Activated B cell treated with CpG ODN at 0.5 μM for 24 hours (primary cell): ENCODE data around the gene SRPK3. TPM values are rescaled to one million over a fixed set of nuclear protein-coding genes. Genes with fewer than 3 reads are reported as not detected.
"Not testable (repeated sequence)": the region's sequence is repeated elsewhere in the genome, so short reads cannot be mapped to it uniquely, and the experiment has no call there.

ENCODE experiments used
- ATAC-seq: fragments of 200-7000 bp; cut with Tn5 transposase; one replicate; pipeline ENCODE4 v1.10.0; 2021; ENCODE audit warnings: low read depth, mild to moderate bottlenecking, moderate library complexity
- CTCF ChIA-PET: fragments of 350-600 bp; sonication (Branson Sonifier 250); formaldehyde crosslinking; loops from one replicate; lab custom pipeline; 2021; ENCODE audit warnings: antibody characterized with exemption; lab: Charles Lee
- POLR2A ChIA-PET: fragments of 350-600 bp; sonication (Branson Sonifier 250); formaldehyde crosslinking; loops from one replicate; lab custom pipeline; 2021; ENCODE audit warnings: antibody characterized with exemption; lab: Charles Lee
- DNase-seq: peaks from one replicate; pipeline ENCODE4 v3.0.0; 2022
- H3K27ac Mint-ChIP-seq: one replicate; pipeline ENCODE4 v1.8.0; 2020; ENCODE audit warnings: mixed read lengths
- H3K27me3 Mint-ChIP-seq: one replicate; pipeline ENCODE4 v1.8.0; 2021; ENCODE audit warnings: mixed read lengths
- H3K36me3 Mint-ChIP-seq: one replicate; pipeline ENCODE4 v1.8.0; 2021; ENCODE audit warnings: low read depth, mixed read lengths
- H3K4me1 Mint-ChIP-seq: one replicate; pipeline ENCODE4 v1.8.0; 2021; ENCODE audit warnings: mixed read lengths
- H3K4me3 Mint-ChIP-seq: one replicate; pipeline ENCODE4 v1.8.0; 2020; ENCODE audit warnings: mild to moderate bottlenecking, mixed read lengths
- H3K9me3 Mint-ChIP-seq: one replicate; pipeline ENCODE4 v1.8.0; 2020; ENCODE audit warnings: mixed read lengths
- intact Hi-C: fragments of 100-400 bp; cut with micrococcal nuclease; formaldehyde crosslinking; loops from one replicate; pipeline ENCODE4 v1.15.1; 2024
- total RNA-seq: library from RNA; stranded (reverse); gene quantifications from 2 replicates; pipeline ENCODE4 v1.2.3, GENCODE V29; 2022
- TF ChIP-seq, protein P1 (sequence below): fragments of 200-600 bp; IDR thresholded peaks from one replicate; pipeline ENCODE4 v1.8.0; 2022; ENCODE audit warnings: antibody characterized with exemption, mild to moderate bottlenecking

The SRPK3 gene
- total RNA-seq, 1 donor from 2014 or later: not detected

DNA sequence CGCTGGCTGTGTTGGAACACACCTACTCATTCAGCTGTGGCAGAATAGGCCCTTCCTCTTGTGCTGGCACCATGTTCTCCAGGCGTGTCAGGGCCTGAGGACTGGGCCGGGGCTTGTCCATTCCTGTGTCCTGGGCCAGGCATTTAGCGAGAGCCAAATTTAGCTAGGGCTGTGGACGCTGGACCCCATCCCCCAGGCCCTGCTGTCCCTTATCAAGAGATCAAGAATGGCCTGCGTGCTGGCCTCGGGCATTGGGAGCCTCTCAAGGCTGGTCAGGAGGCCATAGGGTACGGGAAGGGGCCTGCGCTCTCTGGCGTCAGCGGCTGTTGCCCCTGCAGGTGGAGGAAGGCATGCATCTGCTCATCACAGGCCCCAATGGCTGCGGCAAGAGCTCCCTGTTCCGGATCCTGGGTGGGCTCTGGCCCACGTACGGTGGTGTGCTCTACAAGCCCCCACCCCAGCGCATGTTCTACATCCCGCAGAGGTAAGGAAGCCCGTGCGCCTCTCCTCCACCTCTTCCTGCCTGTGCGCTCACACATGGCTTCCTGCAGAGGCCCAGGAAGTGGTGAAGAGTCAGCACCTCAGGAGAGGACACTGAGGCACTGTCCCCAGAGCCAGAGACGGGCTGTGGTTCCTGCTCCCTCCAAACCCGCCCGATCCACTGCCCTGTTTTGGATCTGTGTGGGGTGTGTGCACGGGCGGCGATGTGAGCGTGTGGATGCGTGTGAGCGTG, 40.9 kb upstream of the SRPK3 start:
- no peaks in the 10 kb centered on the region for H3K9me3 Mint-ChIP-seq

DNA sequence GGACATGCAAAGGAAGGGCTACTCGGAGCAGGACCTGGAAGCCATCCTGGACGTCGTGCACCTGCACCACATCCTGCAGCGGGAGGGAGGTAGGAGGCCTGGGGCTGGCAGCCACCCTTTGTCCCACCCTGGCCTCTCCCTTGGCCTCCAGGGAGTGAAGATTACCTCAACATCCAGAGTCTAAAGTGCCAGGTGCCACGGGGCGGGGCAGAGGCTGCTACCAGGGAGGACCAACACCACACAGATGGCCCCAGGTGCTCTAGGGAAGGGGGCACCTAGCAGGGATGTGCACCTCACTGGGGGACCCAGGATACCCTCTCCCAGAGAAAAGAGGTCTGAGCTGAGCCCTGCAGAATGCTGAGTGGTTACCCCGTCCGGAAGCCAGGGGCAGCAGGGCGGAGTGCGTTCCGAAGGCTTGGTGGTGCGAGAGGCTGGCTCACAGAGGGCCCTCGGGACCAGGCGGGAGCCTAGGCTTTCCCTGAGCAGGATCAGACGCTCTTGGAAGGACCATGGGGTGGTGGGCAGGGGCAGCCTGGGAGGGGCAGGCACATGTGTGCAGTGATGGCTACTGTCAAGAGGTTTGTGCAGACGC, 40.1 kb upstream of the SRPK3 start:
- TF ChIP-seq, protein P1, sequence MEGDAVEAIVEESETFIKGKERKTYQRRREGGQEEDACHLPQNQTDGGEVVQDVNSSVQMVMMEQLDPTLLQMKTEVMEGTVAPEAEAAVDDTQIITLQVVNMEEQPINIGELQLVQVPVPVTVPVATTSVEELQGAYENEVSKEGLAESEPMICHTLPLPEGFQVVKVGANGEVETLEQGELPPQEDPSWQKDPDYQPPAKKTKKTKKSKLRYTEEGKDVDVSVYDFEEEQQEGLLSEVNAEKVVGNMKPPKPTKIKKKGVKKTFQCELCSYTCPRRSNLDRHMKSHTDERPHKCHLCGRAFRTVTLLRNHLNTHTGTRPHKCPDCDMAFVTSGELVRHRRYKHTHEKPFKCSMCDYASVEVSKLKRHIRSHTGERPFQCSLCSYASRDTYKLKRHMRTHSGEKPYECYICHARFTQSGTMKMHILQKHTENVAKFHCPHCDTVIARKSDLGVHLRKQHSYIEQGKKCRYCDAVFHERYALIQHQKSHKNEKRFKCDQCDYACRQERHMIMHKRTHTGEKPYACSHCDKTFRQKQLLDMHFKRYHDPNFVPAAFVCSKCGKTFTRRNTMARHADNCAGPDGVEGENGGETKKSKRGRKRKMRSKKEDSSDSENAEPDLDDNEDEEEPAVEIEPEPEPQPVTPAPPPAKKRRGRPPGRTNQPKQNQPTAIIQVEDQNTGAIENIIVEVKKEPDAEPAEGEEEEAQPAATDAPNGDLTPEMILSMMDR: no peak
- POLR2A ChIA-PET: no interaction called here
- Mint-ChIP-seq H3K9me3 (no peaks in the 10 kb centered on the region), H3K4me3 (peak overlapping the region; percentile 38), H3K27ac (no peak overlapping the region), H3K27me3 (no peaks in the 10 kb centered on the region), H3K36me3 (peaks cover 9% of the 10 kb centered on the region), H3K4me1 (peaks cover 36% of the 10 kb centered on the region)
- DNase-seq: no peak
- intact Hi-C loops: no loop called here
- CTCF ChIA-PET: no interaction called here
- ATAC-seq: no peak

More for the DNA sequence above, 40.9 kb upstream of the SRPK3 start:
- H3K4me3 Mint-ChIP-seq: no peak overlapping the region
- ChIA-PET POLR2A (no interaction called here), CTCF (no interaction called here)
- no peak overlapping the region for H3K27ac Mint-ChIP-seq
- DNase-seq: no peak
- H3K27me3 Mint-ChIP-seq: no peaks in the 10 kb centered on the region
- H3K36me3 Mint-ChIP-seq: peaks cover 14% of the 10 kb centered on the region
- TF ChIP-seq, protein P1: no peak
- intact Hi-C loops: no loop called here
- H3K4me1 Mint-ChIP-seq: peaks cover 39% of the 10 kb centered on the region
- no peak for ATAC-seq

DNA sequence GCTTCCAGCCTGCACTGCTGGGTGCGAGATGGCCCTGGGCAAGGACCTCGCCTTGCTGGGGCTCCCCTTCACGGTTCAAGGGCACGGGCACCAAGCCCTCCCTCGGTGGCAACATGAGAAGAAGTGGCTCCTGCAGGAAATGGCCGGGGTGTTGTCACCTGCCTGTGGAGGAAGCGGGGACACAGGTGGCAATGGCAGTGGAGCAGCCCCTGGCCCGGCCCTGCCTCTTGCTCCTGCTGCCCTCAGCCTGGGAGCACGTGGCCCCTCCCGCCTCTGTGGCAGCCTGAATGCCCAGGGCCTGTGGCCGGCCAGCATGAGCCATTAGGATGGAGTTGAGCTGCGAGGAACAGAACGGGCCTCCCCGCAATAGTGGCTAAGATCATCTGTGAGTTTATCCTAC, 39.4 kb upstream of the SRPK3 start:
- intact Hi-C loops: no loop called here
- CTCF ChIA-PET: no interaction called here
- no peak overlapping the region for H3K4me3 Mint-ChIP-seq

DNA sequence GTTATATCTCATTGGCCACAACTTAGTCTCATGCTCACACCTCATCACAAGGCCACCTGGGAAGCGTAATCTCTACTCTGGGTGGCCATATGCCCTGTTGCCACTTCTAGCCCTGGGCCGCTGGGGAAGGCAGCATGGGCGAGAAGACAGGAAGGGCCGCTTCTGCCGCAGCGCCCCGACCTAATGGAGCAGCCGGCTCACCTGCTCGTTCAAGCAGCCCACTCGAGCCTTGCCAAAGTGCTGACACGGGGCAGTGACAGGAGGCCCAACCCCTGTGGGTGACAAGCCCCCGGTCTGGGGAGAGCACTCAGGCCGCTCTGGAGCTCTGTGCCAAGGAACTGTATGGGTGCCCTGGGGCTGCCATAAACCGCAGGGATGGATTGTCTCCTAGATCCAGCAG, 38.7 kb upstream of the SRPK3 start:
- intact Hi-C loops, H3K36me3 Mint-ChIP-seq, H3K9me3 Mint-ChIP-seq, H3K27me3 Mint-ChIP-seq, DNase-seq, CTCF ChIA-PET, H3K4me3 Mint-ChIP-seq, H3K27ac Mint-ChIP-seq, ATAC-seq, POLR2A ChIA-PET: not testable (repeated sequence)
- peaks cover 36% of the 10 kb centered on the region for H3K4me1 Mint-ChIP-seq

More for the DNA sequence above, 39.4 kb upstream of the SRPK3 start:
- no peaks in the 10 kb centered on the region for H3K9me3 Mint-ChIP-seq
- peaks cover 36% of the 10 kb centered on the region for H3K4me1 Mint-ChIP-seq
- H3K36me3 Mint-ChIP-seq: peaks cover 9% of the 10 kb centered on the region
- no peak for DNase-seq
- TF ChIP-seq, protein P1: no peak
- POLR2A ChIA-PET: no interaction called here
- no peaks in the 10 kb centered on the region for H3K27me3 Mint-ChIP-seq
- no peak overlapping the region for H3K27ac Mint-ChIP-seq
- ATAC-seq: no peak

DNA sequence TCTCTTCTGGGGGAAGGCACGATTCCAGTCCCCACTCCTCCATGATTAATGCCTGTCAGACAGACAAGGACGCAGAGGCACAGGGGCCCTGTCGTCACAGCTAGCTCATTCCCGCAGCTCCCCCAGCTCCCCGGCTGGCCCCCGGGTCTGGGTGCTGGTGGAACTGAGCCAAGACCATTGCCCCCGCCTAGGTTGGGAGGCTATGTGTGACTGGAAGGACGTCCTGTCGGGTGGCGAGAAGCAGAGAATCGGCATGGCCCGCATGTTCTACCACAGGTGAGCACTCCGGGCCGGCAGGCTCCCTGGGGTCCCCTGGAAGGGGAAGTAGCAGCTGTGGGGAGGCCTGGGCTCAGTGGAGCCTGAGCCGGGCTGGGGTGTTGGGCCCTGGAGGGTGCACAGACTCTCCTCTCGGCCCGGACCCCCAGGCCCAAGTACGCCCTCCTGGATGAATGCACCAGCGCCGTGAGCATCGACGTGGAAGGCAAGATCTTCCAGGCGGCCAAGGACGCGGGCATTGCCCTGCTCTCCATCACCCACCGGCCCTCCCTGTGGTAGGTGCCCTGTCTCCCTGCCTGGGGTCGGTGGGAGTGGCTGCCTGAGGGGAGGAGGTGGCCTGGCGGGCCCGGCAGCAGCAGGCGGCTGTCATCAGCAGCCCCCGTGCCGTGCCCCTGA, 37.9 kb upstream of the SRPK3 start:
- DNase-seq: not testable (repeated sequence)

DNA sequence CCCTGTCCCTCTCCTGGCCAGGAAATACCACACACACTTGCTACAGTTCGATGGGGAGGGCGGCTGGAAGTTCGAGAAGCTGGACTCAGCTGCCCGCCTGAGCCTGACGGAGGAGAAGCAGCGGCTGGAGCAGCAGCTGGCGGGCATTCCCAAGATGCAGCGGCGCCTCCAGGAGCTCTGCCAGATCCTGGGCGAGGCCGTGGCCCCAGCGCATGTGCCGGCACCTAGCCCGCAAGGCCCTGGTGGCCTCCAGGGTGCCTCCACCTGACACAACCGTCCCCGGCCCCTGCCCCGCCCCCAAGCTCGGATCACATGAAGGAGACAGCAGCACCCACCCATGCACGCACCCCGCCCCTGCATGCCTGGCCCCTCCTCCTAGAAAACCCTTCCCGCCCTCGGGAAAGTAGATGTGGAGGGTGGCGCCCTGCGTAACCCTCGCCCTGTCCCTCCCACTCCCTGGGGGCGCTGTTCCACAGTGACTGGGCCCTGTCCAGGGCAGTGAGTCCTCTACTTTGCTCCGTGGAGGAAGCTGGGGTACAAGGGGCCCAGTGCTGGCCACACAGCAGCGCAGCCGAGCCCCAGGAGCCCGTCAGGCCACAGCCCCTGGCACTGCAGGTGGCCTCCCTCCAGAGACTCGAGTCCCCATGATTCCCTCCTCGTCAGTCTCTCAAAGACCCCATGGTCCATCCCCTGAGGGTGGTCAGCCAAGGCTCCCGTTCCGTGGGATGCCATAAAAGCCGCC, 37.2 kb upstream of the SRPK3 start:
- H3K27ac Mint-ChIP-seq, H3K27me3 Mint-ChIP-seq, H3K36me3 Mint-ChIP-seq, DNase-seq, CTCF ChIA-PET, ATAC-seq, POLR2A ChIA-PET, intact Hi-C loops, H3K9me3 Mint-ChIP-seq, H3K4me3 Mint-ChIP-seq: not testable (repeated sequence)
- peaks cover 36% of the 10 kb centered on the region for H3K4me1 Mint-ChIP-seq

More for the DNA sequence above, 37.9 kb upstream of the SRPK3 start:
- POLR2A ChIA-PET, intact Hi-C loops, H3K27ac Mint-ChIP-seq, CTCF ChIA-PET, ATAC-seq, H3K27me3 Mint-ChIP-seq, H3K4me3 Mint-ChIP-seq, H3K9me3 Mint-ChIP-seq, H3K36me3 Mint-ChIP-seq: not testable (repeated sequence)
- H3K4me1 Mint-ChIP-seq: peaks cover 36% of the 10 kb centered on the region
